Midbrain (tissue), 1 donor: Measurements from ENCODE around the gene EFCAB6.

Experiments
- DNase-seq: peaks from one replicate; lab custom pipeline; 2025; lab: John Stamatoyannopoulos, UW

EFCAB6 gene

DNA sequence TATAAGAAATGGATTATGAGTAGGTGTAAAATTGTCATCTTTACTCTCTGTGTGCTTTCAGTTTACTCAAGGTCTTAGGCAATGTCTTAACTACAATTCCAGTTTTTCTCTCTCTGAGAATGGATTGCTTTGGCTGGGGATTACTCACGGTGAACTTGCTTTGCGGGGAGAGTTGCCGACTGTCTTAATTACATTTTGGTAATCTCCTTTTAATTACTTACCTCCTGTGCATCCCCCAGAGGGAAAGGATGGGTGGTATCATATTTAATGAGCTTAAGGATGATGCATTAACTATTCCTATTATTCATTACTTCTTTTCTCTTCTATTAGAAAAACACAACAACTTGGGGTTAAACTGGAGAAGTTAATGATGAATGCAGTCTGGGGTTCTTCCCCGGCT is 240.9 kb downstream of the EFCAB6 start:
- DNase-seq, result no peak

DNA sequence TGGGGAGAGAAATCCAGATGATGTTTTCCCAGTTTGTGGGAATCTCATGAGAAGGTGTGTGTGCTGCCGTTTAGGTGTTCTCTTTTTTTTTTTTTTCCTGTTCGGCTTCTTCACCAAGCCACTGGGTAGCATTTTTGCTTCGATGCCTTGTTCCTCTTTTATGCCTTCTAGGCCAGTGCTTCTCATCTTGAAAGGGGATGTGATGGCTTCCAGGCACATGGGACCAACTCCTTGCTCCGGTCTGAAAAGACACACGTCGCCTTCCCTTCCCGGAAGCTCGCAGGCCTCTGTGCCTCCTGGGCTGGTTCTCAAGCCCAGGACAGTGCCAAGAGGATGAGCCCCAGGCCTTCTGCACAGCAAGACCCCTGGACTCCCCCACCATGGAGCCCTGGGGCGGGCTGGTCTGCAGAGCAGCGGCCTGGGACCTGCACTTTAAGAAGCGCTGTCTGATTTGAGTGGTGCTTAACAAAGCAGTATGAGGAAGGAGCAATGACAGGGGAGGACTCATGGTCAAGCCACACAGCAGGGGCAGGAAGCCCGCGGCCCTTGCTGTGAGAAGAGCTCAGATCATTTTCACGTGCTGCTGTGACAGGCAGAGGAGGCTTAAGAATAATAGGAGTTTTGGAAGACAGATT is 241.5 kb downstream of the EFCAB6 start:
- no peak for DNase-seq

DNA sequence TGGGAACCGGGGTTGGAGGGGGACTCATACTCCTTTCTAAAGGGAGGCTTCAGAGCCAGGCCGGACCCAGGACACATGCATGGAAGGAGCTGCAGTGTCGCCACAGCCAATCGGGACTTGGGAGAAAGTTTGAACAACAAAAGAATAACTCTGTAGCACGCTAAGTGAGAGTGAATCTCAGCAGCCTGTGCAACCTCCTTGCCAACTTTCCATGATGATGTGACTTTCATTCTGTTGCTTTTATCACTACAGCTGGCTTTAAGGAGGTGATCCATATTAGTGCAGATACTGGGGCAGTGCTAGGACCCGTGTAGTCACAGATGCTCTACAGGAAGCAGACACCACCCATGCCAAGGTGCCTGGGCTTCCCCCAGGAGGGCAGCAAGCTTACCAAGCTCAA is 243.0 kb downstream of the EFCAB6 start:
- no peak for DNase-seq

DNA sequence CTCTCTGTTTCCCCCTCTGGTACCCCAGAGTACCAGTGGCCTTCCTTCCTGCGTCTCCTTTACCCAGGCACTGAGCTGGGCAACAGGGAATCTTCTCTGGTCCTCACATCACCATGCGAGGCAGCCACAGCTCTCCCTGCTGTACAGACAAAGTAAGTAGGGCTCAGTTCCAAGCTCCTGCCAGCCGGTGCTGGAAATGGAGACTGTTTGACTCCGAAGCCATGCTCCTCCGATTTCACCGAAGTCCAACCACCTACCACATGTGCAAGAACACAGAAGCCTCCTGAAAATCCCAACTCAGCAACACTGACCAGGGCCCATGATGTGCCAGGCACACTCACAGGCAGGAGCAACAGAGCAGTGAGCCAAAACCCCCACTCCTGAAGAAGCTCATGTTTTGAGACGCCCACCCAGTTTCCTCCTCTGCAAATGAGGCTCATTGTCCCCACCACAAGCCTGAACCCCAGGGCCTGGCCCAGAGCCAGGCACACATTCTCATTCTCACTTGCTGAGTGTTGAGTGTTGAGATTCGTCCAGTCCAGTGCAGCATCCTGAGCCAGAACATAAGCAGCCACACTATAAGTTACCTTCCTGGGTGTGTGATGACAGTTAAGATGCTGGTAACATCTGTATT is 244.3 kb downstream of the EFCAB6 start:
- no peak for DNase-seq

DNA sequence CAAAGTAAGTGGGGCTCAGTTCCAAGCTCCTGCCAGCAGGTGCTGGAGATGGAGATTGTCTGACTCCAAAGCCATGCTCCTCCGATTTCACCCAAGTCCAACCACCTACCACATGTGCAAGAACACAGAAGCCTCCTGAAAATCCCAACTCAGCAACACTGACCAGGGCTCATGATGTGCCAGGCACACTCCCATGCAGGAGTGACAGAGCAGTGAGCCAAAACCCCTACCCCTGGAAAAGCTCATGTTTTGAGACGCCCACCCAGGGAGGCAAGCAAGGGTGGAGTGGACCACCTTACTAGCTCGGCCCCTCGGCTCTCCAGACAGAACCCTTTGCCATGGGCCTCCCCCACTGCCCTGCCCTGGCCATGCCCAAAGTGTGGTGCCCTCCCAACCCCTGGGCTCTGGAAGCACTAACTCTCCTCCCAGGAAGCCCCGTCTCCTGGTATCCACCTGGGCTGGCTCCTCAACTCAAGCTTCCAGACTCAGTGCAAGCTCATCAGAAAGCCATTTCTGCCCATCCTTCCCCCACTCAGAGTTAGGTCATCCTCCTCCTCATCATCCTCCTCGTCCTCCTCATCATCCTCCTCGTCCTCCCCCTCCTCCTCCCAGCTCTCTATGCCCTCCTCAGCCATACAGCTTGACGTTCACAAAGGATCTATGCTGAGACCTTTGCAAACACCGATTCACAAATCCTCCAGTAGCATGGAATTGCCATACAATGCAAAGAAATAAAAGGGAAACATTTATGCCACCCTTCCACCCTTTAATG is 245.4 kb downstream of the EFCAB6 start:
- no peak for DNase-seq

DNA sequence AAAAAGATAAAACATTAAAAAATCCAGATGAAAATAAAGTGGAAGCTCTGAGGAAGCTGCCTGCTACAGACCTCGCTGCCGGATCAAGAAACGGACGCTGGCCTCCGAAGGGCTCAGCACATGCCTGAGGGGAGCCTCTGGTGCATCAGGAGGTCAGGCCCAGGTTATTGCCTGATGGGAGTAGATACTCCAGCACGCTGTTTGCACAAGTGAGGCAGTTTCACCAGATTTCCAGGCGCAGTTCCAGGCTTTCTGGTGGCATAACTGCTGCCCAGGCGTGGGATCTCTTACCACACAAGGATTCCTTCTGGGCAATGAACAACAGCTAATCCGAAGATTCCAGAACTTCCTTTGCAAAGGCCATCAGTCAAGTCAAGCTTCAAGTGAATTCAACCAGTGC is 246.1 kb downstream of the EFCAB6 start:
- DNase-seq, result no peak

DNA sequence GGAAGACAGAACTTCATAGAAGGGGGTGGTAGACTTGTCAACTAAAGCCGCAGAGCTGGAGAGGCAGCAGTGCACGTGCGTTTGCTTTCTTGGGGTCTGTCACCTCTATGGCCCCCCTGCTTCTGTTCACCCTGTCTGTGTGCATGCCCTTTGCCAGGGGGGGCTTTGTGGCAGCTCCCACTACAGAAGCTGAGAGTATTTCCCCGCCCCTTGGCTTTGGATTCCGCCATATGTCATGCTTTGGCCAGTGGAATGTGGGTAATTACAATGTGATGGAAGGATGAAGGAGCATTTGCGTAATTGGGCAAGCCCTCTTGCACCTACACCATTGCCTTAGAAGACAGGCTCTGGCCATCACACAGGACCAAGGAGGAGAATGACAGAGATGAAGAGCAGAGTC is 247.2 kb downstream of the EFCAB6 start:
- DNase-seq, result no peak

DNA sequence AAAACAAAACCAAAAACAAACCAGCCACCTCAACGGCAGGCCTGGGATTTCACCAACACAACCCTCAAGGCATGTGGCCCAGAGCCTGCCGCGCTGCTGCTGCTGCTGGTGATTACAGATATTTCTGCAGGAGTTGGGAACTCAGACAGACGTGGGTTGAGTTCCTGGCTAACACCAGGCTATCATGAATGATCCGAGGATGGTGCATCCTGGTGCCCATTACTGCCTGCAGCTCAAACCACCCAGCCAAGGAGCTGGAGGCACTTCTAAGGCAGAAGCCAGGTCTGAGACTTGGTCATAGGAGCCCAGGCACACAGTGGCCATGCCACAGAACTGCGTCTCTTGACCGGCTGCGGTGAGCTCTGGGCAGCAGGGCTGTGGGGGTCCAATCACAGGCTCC is 248.5 kb downstream of the EFCAB6 start:
- DNase-seq, result no peak

DNA sequence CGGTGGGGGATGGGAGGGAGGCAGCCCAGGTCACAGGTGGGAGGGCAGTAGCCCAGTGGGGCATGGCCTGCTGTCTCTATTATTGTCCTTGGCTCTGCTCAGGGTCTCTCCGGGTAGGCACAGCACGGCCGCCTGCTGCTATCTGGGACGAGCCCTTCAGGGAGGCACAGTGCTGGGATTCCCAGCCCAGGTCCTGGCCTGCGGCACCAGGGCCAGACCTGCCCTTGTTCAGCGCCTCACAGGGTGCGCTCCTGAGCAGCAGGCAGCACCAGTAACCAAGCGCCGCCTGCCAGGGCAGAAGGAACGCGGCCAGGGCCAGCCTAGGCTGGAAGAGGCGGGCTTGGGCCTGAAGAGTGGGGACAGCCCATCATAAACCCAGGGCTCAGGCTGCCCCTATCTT is 249.3 kb downstream of the EFCAB6 start:
- DNase-seq, result no peak

DNA sequence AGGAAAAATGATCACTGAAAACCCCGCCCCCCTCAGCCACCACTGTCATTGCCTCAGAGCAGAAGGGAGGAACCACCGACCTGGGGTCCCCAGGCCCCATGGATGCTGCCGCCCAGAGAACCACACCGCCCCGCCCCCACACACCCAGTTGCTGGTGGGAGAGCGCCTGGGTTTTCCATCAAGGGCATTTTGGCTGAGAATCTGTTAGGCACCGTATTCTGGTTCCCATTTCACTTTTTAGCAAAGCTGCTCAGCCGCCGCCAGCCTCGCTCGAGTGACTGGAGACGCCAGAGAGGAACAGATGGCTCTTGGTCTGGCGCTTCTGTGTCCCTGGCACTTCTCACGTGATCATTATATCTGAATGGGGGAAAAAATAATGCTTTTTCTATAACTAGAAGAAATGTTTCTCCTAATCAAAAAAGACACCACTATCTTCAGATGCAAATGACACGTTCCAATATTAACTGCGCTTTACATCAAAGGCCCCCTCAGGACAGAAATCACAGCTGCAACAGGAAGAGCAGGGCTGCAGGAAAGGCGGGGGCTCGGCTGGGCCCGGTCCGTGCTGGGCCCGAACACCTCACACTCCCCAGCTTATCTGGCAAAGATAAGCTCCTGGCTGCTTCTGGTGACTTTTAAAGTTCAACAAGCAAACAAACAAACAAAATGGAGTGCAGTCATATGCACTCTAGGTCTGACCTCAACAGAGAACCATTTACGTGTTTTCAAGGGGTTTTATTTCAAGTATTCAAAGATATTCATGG is 250.5 kb downstream of the EFCAB6 start:
- DNase-seq, result no peak

DNA sequence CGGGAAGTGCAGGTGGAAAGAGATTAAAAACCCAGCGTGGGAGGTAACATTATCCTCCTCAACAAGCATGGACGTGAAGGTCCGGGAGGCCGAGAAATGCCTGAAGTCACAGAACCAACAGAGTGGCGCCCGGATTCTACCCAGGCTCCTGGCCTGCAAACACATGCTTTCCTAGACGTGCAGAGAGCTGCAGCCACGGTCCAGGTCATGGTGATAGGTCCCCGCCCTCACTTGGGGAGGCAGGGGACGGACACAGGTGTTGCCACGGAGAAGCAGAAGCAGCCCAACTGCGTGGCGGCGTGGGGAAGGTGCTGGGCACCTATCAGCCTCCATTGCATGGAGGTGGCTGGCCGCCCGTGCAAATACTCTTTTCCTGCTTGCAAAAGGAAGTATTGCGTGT is 251.5 kb downstream of the EFCAB6 start:
- no peak for DNase-seq

DNA sequence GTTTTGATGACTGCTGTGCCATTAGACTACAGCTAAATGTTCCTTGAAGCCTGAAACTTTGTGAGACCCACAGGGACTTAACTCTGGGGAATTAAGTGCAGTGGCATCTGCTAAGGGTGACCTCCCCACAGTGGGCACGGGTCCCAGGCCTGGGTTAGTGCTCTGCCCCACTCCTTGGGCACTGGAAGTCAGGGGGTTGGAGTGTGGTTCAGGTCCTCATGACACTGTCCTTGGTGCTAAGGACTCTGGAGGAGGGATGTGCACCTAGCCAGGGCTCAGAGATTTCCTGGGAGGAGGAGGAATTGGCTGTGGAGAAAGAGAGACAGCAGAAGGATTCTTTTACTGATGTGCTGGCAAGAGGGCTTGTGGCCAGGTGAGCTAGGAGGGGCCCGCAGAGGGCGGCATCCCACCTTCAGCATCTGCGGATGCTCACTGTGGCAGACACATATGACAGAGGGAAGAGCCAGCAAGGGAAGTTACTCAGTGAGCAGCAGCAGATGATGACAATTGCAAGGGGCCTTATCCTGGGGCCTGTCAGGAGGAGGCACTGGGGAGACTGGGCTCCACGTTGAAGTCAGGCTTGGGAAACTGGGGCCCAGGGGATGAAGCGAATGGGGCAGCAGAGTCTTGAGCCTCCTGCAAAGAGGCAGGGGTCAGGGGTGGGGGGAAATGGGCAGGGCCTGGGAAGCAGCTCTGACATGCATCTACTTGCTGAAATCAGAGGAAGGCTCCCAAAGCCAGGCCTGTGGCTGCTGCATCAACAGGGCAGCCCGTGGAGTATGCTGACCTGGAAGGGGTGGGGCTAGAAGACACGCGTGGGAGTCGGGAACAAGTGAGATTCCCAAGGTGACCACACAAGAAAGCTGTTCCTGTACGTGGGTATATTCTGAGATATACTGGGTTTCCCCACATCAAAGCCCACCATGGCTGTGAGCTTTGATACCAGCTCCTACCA is 256.3 kb downstream of the EFCAB6 start:
- DNase-seq, result no peak

DNA sequence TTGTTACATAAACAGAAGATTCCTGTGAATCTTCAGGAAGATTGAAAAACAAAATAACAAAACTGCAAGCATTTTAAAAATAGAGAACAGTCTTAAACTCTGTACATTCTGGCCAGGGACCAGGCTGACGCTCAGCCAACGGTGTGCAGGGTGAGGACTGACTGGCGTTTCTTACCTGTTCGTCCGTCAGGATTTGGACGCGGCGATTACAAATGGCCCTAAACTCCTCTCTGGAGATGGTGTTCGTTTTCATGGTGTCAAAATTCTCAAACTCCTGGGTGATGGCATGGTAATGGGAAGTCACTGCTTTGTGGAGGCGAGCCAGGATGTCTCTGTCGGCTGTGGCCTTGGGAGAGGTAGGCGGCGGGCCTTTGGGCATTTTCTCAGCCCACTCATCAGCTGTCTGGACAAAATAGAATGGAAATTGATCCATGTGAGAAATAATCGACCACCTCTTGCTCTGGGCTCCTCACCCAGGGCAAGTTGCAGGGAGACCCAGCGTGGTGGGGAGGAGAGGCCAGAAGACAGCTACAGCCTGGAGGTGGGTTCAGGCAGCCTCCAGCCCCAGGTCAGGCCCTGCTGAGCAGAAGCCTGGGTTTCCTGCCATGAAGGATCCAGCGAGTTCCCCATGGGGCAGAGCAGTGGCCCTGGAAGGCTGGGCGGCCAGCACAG is 257.3 kb downstream of the EFCAB6 start:
- no peak for DNase-seq

DNA sequence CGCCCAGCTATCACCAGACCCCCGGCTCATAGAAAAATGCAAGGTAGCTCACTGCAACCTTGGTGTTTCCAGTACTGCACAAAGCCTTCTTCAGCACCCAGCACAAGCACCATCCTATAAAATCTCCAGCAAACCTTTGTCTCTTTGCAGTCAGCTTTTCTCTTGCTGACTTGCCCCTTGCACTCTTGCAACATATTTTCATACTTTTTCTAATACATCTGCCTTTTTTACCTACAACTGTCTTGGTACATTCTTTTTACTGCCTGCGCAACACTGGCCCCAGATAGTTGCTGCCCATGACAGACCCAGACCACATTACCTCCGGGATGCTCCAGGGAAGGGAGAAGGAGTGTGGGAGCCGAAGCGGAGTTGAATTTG is 257.9 kb downstream of the EFCAB6 start:
- DNase-seq, result no peak

DNA sequence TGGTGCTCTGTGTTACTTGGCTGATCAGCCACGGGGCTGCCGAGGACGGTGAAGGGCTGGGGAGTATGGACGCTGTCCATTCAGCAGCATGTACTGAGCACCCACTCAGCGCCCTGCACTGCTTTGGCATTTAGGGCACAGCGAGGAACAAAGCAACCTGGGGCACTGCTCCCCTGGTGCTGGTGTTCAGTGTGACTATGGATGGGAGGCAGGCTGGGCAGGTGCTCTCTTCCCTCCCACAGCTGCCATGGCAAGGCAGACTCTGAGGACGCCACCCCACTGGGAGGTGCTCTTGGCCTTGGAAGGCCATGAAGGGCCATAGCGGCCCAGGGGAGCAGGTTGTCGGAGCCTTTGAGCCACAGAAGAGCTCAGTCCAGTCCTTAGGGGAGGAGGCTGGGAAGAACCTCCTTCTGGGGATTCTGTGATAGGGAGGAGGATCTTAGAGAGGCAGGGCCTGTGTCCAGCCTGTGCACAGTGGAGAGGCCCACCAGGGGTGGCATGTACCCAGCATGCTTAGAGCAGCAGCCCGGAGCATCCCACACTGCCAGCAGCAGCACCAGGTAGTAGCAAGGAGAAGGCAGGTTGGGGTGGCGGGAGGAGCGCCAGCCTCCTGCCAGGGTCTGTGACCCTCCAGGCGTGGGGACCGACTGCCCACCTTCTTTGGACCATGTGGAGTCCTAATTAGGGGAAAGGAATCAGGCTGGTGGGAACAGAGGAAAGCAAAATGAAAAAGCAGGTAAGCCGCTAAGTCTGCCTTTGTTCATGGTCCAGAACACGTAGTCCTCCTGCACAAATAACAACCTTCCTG is 258.4 kb downstream of the EFCAB6 start:
- no peak for DNase-seq

DNA sequence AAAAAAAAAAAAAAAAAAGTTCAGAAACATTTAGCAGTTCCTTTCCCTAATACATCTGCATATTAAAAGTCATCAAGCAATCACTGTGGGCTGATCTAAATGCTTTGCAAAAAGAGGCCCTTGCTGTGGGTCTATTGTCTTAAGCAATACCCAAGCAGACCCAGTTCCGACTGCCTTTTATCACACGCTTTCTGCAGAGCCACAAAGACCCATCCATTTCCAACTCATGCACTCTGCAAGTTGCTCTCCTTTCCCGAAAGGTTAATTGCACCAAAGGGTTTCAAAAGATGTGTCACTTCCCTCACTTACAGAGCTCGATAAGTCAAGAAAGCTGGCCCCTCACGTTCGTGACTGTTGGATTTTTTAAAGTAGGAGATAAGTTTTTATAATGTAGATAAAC is 261.4 kb downstream of the EFCAB6 start:
- no peak for DNase-seq

DNA sequence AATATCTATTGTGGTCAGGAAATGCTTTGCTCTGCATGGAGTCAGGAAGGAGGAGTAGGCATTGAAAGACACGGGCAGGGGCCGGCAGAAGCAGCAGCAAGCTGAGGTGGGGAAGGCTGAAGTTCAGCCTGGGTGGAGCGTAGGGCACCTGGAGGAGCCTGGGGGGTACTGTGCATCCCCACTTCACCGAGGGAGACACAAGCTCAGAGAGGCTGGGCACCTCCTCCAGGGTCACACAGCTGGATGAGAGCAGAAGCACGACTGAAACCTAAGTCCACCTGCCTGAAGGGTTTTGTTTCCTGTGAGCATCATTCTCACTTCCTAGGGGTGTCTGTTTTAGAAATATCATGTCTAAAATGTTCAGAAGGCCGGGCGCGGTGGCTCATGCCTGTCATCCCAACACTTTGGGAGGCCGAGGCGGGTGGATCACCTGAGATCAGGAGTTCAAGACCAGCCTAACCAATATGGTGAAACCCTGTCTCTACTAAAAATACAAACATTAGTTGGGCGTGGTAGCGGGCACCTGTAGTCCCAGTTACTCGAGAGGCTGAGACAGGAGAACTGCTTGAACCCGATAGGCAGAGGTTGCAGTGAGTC is 262.0 kb downstream of the EFCAB6 start:
- no peak for DNase-seq

DNA sequence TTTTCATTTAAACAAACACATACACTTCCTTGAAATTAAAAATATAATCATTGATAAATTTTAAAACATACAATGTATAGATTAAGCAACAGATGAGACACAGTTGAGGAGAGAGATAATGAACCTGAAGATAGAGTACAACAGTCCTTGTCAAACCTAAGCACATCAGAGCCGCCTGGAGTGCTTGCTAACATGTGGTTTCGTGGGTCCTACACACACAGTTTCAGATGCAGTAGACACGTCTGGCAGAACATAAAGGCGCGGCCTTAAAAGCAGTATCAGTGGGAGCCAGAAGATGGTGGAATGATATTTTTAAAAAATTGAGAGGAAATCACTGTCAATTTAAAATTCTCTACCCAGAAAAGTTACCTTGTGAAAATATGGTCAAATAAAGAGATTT is 265.9 kb downstream of the EFCAB6 start:
- DNase-seq, result no peak

DNA sequence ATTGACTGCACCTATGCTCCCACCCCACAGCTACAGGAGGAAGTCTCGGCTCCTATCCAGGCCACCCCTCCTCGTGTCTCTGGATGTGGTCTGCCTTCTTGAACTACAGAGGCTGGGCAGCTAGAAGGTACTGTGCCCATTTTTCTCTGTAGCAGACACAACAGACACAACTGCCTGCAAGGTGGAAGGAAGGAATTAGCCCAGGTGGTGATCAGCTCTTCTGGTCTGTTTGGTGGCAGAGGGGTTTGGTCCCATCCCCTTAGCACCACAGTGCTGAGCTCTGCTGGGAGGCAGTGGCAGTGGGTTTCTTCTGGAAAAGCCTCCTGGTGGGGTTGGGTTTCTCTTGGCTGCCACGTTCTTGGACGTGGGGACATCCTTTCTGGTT is 267.8 kb downstream of the EFCAB6 start:
- no peak for DNase-seq
